NCI-H1092 (cell line): ENCODE data around the gene TPPP3.
"Not testable (repeated sequence)": the region's sequence is repeated elsewhere in the genome, so short reads cannot be mapped to it uniquely, and the experiment has no call there.

Experiments used
- DNase-seq: peaks from one replicate; lab custom pipeline; 2025; lab: John Stamatoyannopoulos, UW

The TPPP3 gene

GRCh38 chr16:67426022-67426421 lies 32.7 kb upstream of the TPPP3 start:
- no peak for DNase-seq

DNA sequence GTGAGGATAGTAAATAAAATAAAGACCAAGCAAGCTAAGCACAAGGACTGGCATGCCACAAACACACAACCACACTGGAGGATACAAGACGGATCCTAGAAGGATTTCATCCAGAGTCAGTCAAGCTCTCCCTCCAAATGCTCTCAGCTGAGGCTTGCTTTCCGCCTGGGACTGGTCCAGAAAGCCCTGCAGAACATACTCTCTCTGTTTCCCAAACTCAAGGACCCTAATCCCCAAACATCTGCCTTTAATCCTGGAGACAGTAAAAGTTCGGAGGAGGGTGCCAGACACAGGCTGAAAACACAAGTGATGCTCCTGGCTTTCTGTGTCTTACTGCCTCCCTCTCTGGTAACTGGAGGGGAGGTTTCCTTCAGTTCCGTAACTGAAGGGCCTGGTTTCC lies 32.3 kb upstream of the TPPP3 start:
- no peak for DNase-seq

GRCh38 chr16:67425061-67425460 lies 31.8 kb upstream of the TPPP3 start:
- DNase-seq, result no peak

- DNase-seq, result no peak
These were observed 30.9 kb upstream of the TPPP3 start for GRCh38 chr16:67424261-67424615.

GRCh38 chr16:67423611-67424260 lies 30.4 kb upstream of the TPPP3 start:
- DNase-seq, result no peak

DNA sequence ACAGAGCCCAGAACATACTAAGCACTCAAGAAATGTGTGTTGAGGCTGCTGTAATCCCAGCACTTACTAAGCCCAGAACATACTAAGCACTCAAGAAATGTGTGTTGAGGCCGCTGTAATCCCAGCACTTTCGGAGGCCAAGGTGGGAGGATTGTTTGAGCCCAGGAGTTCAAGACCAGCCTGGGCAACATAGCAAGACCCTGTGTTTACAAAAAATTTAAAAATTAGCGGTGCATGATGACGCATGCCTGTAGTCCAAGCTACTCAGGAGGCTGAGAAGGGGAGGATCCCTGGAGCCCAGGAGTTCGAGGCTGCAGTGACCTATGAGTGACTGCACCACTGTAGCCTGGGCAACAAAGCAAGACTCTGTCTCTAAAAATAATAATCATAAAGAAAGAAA lies 29.7 kb upstream of the TPPP3 start:
- DNase-seq, result no peak

- no peak for DNase-seq
These were observed 27.7 kb upstream of the TPPP3 start for GRCh38 chr16:67421030-67421429.

DNA sequence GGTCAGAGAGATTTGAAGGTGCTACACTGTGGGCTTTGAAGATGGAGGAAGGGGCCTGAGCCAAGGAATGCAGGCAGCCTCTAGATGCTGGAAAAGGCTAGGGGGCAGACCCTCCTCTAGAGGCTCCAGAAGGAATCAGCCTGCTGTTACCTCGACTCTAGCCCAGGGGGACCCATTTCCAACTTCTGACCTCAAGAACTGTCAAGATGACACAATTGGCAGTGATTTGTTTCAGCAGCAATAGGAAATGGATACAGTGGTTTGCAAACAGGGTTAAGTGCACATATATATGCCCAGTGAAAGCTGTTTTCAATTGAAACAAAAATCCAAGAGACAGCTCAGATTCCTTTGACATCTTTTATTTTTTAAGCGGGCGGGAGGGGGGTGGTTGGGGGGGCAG lies 26.6 kb upstream of the TPPP3 start:
- no peak for DNase-seq

DNA sequence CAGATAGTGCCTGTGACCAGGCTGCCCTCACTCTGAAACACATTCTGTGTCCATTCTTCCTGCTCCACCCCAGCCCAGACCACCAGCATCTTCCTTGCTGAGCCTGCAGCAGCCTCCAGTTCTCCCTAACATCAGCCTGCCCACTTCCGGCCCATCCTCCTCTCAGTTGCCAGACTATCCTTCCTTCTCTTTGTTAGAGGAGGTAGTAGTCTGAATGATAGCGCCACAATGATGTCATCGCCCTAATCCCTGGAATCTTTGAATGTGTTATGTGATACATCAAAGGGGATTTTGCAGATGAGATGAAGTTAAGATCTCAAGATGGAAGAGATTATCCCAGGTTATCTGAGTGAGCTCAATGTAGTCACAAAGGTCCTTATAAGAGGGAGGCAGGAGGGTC lies 26.2 kb upstream of the TPPP3 start:
- DNase-seq, result no peak

GRCh38 chr16:67417333-67418061 lies 24.2 kb upstream of the TPPP3 start:
- DNase-seq, result no peak

DNA sequence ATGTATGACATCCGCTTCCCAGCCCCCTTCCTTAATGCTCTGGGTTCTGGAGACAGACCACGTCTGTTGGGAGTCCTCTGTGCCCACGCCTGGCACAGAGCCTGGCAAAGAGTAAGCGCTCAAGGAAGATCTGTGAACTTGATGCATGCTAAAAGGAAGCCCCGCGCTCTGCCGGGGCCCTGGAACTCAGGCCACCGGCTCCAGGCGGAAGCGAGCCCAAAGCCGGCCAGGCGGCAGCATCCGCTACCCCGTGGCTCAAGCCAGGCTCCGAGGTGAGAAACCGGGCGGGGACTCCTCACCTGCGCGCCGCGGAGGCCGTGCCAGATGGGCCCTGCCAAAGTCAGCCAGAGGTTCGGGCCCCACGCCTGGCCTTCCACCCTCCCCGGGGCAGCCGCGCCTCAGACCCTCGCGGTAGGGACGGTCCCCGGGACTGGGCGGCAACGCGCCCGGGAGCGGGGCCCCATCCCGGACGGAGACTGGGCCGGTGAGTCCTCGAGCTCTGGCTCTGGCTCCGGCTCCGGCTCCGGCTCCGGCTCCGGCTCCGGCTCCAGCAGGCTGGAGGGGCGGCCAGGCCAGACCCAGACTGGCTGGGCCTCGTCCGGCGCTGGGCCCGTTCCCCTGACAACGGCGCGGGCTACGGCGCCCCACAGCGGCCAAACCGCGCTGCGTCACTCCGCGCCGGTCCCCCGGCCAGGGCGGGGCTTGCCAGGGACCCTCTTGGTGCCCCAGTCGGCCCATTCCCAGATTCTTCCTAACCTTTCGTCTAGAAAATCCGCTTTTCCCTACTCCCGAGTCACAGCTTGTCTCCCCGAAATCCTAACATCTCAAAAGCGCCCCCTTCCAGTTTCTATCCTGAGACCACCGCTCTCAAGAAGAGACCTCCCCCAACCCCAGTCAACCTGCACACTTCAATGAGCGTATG lies 22.8 kb upstream of the TPPP3 start, which contains the start of gene ZDHHC1:
Gene ZDHHC1, minus strand, starts transcription at position 606 of the 922 bp plus-strand sequence. CDS start 8,702 bp downstream, outside the sequence.
- peak; percentile 41 for DNase-seq

- DNase-seq, result not testable (repeated sequence)
These were observed 22.1 kb upstream of the TPPP3 start for GRCh38 chr16:67415421-67415820.

- DNase-seq, result no peak
These were observed 20.9 kb upstream of the TPPP3 start for GRCh38 chr16:67413978-67414911.

GRCh38 chr16:67412294-67412693 lies 19.0 kb upstream of the TPPP3 start:
- DNase-seq, result no peak

GRCh38 chr16:67411339-67411738 lies 18.0 kb upstream of the TPPP3 start:
- no peak for DNase-seq

- no peak for DNase-seq
These were observed 16.3 kb upstream of the TPPP3 start for GRCh38 chr16:67409631-67410030.

DNA sequence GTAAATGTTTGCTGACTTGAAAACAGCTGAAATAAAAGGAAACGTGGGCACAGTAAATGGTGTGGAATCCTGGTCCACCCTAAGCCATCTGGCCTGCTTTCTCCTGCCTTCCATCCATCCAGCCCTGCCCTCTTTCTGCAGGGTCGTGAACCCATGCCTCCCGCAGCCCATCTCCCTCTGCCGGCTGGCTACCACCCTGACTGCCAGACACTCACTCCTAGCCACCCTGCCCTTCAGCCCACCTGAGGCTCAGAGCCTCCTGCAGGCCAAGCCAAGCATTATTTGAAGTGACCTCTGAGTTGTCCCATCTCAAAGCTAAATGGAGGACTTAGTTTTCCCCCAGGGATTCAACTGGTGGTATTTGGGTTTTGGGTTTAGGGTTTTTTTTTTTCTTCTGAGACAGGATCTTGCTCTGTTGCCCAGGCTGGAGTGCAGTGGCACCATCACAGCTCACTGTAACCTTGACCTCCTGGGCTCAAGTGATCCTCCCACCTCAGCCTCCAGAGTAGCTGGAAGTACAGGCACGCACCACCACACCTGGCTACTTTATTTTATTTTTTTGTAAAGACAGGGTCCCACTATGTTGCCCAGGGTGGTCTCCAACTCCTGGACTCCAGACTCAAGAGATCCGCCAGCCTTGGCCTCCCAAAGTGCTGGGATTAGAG lies 14.6 kb upstream of the TPPP3 start:
- no peak for DNase-seq

- DNase-seq, result no peak
These were observed 14.0 kb upstream of the TPPP3 start for GRCh38 chr16:67407176-67407787.

DNA sequence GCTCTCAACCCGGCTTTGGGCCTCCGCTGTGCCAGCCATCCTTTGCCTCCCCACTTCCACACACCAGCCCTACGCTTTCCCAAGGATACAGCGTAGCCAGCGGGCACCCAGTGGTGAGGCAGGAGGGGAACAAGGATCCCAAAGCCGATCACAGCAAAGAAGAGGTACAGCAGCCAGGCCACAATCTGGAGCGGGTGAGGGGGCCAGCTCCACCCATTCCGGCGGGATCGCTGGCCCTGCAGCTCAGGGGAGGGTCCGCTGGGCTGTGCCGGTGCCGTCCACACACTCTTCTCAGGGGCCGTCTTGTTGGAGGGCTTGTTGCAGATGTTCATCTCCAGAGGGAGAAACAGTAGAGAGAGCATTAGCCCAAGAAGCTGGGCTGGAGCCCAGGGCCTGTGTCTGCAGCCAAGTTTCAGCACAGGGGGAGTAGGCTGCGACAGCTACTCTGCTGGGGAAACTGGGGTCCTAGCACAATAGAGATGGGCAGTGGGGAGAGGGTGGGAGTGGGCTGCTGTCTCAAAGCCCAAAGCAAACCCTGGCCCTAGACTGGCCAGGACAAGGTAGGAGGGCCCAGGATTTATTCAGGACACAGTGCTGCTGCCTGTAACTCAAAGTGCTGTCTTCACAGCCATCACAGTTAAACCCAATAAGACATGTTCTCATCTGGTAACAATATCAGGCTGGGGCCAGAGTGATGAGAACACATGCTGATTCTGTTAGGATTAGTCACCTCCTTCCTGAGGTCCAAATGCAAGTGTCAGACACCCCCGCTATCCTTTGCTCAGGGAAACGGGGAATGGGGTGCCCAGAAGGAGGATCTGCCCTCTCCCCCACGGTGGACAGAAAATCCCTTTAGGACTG lies 13.0 kb upstream of the TPPP3 start:
- DNase-seq, result no peak

DNA sequence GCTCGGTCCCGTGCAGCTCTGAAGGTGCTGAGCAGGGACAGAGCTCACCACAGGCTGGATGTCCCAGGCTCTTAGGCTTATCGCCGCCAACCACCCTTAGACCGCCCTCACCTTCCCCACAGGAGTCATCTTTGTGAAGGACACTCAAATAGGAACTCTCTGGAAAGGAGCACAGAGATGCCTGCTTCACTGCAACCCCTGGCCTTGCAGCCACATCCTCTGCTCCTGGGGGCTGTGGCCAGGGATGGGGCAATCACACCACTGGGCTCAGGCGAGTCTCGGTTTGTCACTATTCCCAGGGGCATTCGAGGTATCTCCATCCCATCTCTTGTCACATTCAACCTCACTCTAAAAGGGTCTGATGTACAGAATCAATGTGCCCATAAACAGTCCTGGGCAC lies 12.0 kb upstream of the TPPP3 start:
- DNase-seq, result no peak
